SJSA1 (cell line): ENCODE measurements around the gene PTPRO. TPM values are rescaled to one million over a fixed set of nuclear protein-coding genes. Genes with fewer than 3 reads are reported as not detected.

ENCODE experiments used
- DNase-seq, 2 experiments: peaks; one replicate each; pipeline ENCODE4 v3.0.0-alpha.2; 2015 to 2020; ENCODE audit warnings: low spot score in 2 of 2, low read depth in 1 of 2
- H3K27ac ChIP-seq: fragments of 250-450 bp; sonication (Bioruptor Pico); 2 replicates; pipeline ENCODE4 v1.5.1; 2020; ENCODE audit warnings: mild to moderate bottlenecking, moderate library complexity
- H3K27me3 ChIP-seq: fragments of 250-450 bp; sonication (Bioruptor Pico); replicated peaks from 2 replicates; pipeline ENCODE4 v1.5.1; 2020; ENCODE audit warnings: mild to moderate bottlenecking, moderate library complexity
- H3K36me3 ChIP-seq: fragments of 250-450 bp; sonication (Bioruptor Pico); 2 replicates; pipeline ENCODE4 v1.5.1; 2020; ENCODE audit warnings: mild to moderate bottlenecking
- H3K4me1 ChIP-seq: fragments of 250-450 bp; sonication (Bioruptor Pico); replicated peaks from 2 replicates; pipeline ENCODE4 v1.6.1; 2021; ENCODE audit warnings: mild to moderate bottlenecking
- H3K4me3 ChIP-seq: fragments of 250-450 bp; sonication (Bioruptor Pico); 2 replicates; pipeline ENCODE4 v1.5.1; 2020; ENCODE audit warnings: mild to moderate bottlenecking
- H3K9me3 ChIP-seq: fragments of 250-450 bp; sonication (Bioruptor Pico); replicated peaks from 2 replicates; pipeline ENCODE4 v1.5.1; 2020; ENCODE audit warnings: mild to moderate bottlenecking
- total RNA-seq: library from RNA; depleted of rRNA; stranded (reverse); fragments of >200 nt; shearing (Covaris generic); gene quantifications from 2 replicates; pipeline ENCODE4 v1.2.3, GENCODE V29; 2014; rRNA removed

Gene PTPRO
- total RNA-seq, result 0.55 and 0.91 TPM in 2 replicates

DNA sequence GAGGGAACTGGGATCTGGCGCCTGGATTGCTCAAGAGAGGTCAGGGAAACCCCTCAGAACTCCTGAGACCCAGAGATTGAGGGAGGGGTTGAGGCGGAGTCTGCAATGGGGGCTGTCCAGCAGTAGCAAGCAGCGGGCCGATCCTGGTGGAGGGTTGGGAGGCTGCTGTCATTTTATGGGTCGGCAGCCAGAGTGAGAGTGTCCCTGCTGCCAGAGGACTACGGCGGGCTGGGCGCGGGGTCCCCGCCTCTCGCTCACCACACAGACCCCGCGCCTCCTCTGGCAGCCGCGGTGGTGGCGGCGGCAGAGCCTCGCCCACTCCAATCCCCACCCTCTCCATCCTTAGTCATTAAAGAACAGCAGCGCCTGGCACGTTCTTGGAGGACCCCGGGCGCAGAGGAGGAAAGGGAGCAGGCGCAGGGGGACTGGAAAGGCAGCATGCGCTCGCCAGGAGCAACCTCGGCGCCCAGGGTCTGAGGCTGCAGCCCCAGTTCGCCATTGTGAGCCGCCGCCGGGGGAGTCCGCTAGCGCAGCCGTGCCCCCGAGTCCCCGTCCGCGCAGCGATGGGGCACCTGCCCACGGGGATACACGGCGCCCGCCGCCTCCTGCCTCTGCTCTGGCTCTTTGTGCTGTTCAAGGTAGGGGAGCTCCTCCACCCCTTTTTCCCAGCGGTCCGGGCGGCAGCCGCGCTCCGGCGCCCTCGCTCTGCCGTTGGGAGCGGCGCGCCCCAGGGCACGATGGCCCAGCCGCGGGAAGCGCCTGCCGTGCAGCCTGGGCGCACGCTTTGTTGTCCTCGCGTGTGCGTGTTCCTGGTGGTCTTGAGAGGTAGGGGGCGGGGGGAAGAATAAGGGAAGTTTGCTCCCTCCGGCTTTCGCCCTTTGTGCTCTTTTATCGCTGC lies at the start of gene PTPRO:
Gene PTPRO (plus strand): TSS at position 345 of the 898 bp plus-strand sequence.
- H3K27ac ChIP-seq, result no peak within 1 kb of the TSS
- peaks cover 5% of the 10 kb centered on the region; the same call in 1 of the 2 replicates for H3K4me1 ChIP-seq
- peak within 1 kb of the TSS; percentile 16 for H3K4me3 ChIP-seq
- peak in 1 of 2 experiments; percentile 11 for DNase-seq
- H3K36me3 ChIP-seq, result no peaks in the 10 kb centered on the region
- H3K27me3 ChIP-seq, result peaks cover 39% of the 10 kb centered on the region
- H3K9me3 ChIP-seq, result no peaks in the 10 kb centered on the region

DNA sequence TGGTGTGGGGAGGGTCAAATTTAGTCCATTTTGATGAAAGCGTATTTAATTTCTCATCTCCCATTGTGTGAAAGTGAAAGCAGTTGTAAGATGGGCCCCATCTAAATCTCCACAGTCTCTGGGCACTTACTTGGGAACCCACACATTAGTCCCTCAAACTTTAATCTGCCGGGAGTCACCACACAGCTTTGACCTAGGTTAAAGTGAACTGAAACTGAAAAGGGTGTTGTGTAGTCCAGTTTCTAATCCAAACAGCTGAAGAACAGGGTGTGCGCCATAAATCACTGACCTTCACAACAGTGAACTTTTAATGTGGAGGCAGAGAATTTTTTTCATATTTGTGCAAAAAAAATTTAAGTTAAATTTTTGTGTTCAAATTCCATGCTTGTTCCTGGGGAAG lies 48.4 kb upstream of the PTPRO start:
- Histone ChIP-seq H3K27ac (no peak overlapping the region), H3K9me3 (no peaks in the 10 kb centered on the region), H3K27me3 (no peaks in the 10 kb centered on the region), H3K36me3 (no peaks in the 10 kb centered on the region), H3K4me1 (no peaks in the 10 kb centered on the region), H3K4me3 (no peak overlapping the region)
- DNase-seq, result no peak

DNA sequence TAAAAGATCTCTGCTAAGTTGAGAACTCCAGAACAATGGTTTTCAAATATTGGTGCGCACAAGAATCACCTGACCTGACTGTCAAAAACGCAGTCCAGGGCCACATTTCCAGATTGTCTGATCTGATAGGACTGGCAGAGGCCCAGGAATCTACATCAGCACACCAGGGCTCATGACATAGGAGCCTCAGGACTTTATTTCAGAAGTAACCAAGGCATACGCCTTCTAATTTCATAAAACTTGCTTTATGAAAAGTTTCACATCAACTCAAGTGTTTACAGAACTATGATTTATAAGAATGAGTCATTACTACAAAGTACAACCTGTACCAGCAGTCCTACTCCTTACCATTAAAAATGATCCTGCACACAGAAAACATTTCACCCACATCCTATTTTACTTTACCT lies 47.7 kb upstream of the PTPRO start:
- H3K27ac ChIP-seq, result no peak overlapping the region
- H3K4me3 ChIP-seq, result no peak overlapping the region
- no peaks in the 10 kb centered on the region for H3K9me3 ChIP-seq
- H3K4me1 ChIP-seq, result no peaks in the 10 kb centered on the region
- no peak for DNase-seq
- H3K27me3 ChIP-seq, result no peaks in the 10 kb centered on the region
- no peaks in the 10 kb centered on the region for H3K36me3 ChIP-seq

DNA sequence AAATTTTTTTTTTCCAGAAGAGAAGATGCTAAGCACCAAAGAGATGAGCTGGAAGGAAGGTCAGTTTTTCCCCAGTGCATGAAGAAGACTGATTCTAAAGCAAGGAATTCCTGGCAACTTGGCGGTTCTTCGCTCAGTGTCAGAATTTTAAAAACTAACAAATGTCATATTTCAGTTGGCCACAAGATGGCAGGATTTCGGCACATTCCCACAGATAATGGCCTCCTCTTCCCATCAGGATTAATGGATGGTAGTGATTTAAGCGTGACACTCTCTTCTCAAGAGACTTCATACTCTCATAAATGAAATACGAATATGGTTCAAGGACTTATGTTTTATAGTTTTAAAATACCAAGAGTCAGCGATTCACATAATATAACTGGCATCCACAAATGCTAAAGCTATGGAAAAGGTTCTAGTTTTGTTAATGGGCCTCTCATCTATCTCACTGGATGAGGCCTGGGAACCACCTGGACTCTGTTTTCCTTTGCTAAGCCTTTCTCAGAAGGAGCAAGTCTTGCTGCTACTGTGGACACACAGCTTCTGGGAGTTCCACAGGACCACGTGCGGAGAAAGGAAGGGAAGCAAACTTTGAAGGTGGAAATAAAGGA lies 46.1 kb upstream of the PTPRO start:
- H3K27ac ChIP-seq, result no peak overlapping the region
- H3K4me1 ChIP-seq, result no peaks in the 10 kb centered on the region
- no peaks in the 10 kb centered on the region for H3K27me3 ChIP-seq
- H3K4me3 ChIP-seq, result no peak overlapping the region
- H3K36me3 ChIP-seq, result no peaks in the 10 kb centered on the region
- DNase-seq, result peak in 1 of 2 experiments; percentile 29
- H3K9me3 ChIP-seq, result no peaks in the 10 kb centered on the region

DNA sequence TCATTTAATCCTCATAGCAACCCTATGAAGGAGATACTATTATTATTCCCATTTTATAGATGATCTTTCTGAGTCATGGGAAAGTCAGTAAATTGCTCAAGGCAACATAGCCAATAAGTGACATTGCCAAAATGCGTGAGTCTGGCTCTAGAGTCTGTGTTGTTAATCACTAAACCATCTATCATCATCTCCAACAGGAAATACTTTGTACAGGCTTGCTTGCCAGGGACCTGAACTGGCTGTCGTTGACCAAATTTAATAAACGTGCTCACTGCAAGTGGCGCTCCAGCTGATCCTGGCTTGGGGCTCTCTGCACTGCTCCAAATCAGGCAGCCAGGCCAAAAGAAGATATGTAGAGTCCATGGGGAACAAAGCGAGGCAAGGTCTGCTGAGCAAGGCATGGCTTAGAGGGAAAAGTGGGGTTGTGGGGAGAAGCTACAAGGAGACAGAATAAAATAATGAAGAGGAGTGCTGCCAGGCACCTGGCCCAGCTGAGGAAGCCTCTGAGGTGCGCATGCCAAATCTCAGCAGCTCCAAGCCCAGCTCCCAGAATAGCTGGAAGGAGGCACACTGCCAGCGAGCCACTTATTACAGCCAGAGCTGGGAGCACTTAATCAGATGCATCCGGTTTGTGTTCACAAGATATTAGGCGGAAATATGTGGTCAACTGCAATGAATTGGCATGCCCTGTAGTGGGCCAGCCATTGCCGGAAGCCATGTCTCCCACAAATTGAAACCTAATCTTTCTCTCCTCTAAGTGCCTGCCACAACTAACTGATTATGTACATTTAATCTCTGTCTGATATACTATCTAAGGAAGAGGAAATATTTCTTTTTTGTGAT lies 43.3 kb upstream of the PTPRO start:
- Histone ChIP-seq H3K4me3 (no peak overlapping the region), H3K27ac (no peak overlapping the region), H3K4me1 (no peaks in the 10 kb centered on the region), H3K27me3 (no peaks in the 10 kb centered on the region), H3K36me3 (no peaks in the 10 kb centered on the region), H3K9me3 (no peaks in the 10 kb centered on the region)
- DNase-seq, result no peak

DNA sequence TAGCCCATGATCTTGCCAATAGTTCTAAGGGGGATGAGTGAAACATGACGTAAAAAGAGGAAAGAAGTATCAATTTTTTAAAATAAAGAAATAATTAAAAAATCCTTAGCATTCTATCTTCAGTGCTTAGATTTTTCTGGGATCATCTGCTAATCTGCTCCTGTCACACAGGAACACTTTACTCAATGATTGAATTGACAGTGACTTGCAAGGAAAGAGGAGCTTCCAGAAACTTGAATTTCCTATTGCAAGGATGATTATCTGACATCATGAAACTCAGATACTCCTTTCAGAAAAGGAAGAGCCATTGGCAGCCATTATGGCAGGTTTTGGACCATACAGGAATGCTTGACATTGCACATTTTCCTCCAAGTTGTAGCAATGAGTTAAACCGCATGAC lies 41.4 kb upstream of the PTPRO start:
- Histone ChIP-seq H3K27ac (no peak overlapping the region), H3K36me3 (no peaks in the 10 kb centered on the region), H3K4me1 (no peaks in the 10 kb centered on the region), H3K9me3 (no peaks in the 10 kb centered on the region), H3K4me3 (no peak overlapping the region), H3K27me3 (no peaks in the 10 kb centered on the region)
- no peak for DNase-seq

DNA sequence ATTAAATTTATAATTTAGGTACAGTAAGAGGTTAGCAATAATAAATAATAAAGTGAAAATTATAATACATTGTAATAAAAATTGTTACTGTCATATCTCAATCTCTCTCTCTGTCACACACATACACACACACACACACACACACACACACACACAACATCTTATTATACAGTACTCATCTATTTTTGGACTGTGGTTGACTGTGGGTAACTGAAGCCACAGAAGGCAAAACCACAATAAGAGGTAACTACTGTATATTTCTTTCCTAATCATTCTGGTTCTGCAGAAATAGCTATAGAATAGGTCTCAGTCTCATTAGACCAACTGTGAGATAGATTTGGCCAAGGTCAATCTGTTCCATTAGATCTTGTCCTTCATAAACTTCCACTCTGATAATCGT lies 33.1 kb upstream of the PTPRO start:
- Histone ChIP-seq H3K36me3 (no peaks in the 10 kb centered on the region), H3K27ac (no peak overlapping the region), H3K4me1 (no peaks in the 10 kb centered on the region), H3K9me3 (no peaks in the 10 kb centered on the region; the same call in 1 of the 2 replicates), H3K4me3 (no peak overlapping the region), H3K27me3 (no peaks in the 10 kb centered on the region)
- DNase-seq, result no peak

DNA sequence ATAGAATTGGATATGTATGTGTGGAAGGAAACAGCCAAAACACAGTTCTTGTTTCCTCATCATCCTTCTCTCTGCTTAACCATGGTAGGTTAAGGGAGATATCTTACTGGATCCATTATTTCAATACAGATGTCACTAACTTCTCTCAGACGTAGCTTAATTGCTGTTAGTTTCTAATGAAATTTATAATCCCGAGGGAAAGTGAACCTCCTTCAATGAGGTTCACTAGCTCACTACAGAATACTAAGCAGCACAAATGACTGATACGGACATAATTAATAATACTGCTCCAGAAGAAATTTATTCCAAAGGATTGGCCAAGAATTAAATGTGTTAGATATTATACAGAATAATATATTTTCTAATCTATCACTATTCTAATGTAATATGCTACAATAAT lies 28.6 kb upstream of the PTPRO start:
- H3K9me3 ChIP-seq, result no peaks in the 10 kb centered on the region; the same call in 1 of the 2 replicates
- no peaks in the 10 kb centered on the region for H3K4me1 ChIP-seq
- DNase-seq, result no peak
- H3K27ac ChIP-seq, result no peak overlapping the region
- H3K36me3 ChIP-seq, result no peaks in the 10 kb centered on the region
- no peak overlapping the region for H3K4me3 ChIP-seq
- no peaks in the 10 kb centered on the region for H3K27me3 ChIP-seq

DNA sequence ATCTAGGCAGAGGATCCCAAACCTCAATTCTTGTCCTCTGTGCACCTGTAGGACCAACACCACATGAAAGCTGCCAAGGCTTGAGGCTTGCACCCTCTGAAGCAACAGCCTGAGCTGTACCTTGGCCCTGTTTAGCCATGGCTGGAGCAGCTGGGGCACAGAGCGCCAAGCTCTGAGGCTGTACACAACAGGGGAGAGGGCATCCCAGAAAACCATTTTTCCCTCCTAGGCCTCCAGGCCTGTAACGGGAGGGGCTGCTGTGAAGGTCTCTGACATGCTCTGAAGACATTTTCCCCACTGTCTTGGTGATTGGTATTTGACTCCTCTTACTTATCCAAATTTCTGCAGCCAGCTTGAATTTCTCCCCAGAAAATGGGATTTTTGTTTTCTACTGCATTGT lies 22.4 kb upstream of the PTPRO start:
- Histone ChIP-seq H3K4me1 (no peaks in the 10 kb centered on the region), H3K9me3 (no peaks in the 10 kb centered on the region), H3K36me3 (no peaks in the 10 kb centered on the region), H3K27ac (no peak overlapping the region), H3K27me3 (no peaks in the 10 kb centered on the region), H3K4me3 (no peak overlapping the region)
- no peak for DNase-seq

DNA sequence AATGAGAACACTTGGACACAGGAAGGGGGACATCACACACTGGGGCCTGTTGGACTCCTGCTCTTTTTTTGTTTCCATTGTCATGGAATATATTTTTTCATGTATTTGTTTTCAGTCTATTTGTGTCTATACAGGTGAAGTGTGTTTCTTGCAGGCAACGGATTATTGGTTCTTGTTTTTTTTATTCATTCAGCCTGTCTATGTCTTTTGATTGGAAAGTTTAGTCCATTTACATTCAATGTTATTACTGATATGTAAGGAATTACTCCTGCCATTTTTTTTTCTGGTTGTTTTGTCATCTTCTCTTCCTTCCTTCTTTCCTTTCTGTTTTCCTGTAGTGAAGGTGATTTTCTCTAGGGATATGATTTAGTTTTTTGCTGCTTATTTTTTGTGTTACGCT lies 18.0 kb upstream of the PTPRO start:
- no peak overlapping the region for H3K27ac ChIP-seq
- no peaks in the 10 kb centered on the region for H3K27me3 ChIP-seq
- no peaks in the 10 kb centered on the region for H3K36me3 ChIP-seq
- DNase-seq, result no peak
- no peaks in the 10 kb centered on the region for H3K4me1 ChIP-seq
- no peaks in the 10 kb centered on the region for H3K9me3 ChIP-seq
- H3K4me3 ChIP-seq, result no peak overlapping the region

DNA sequence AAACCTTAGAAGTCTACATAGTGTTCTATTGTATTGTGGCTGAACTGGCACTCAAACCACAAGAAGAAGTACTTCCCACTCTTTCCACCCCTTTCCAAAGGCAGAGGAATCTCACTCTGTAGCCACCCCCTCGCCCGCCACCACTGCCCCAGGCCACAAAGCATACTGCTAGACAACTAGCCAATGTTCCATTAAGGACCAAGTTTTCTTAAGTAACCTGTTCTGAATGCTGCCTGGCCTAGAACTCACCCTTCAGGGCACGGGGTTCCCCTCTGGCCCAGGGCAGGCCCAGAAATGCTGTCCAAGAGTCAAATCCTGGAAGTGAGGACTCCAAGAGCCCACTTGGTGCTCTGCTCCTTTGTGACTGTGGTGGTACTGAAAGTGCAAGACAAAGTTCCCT lies 15.7 kb upstream of the PTPRO start:
- H3K4me3 ChIP-seq, result no peak overlapping the region
- no peaks in the 10 kb centered on the region for H3K36me3 ChIP-seq
- no peaks in the 10 kb centered on the region for H3K4me1 ChIP-seq
- no peak overlapping the region for H3K27ac ChIP-seq
- H3K9me3 ChIP-seq, result no peaks in the 10 kb centered on the region
- no peaks in the 10 kb centered on the region for H3K27me3 ChIP-seq
- DNase-seq, result no peak

DNA sequence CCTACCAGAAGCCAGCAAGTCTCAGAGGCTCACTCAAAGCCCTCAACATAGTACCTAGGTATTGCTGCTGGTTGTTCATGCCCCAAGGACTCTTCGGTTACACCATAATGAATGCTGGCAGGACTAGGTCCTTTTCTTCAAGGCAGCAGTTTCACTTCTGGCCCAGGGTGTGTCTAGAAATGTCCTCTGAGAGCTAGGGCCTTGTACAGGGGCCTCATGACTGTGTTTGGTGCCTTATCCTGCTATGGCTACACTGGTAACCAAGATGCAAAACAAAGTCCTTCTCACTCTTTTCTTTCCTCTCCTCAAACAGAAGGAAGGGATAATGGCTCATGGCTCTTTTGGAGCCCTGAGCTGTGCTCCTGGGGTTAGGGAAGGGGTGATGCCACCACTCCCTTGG lies 15.2 kb upstream of the PTPRO start:
- Histone ChIP-seq H3K27ac (no peak overlapping the region), H3K36me3 (no peaks in the 10 kb centered on the region), H3K27me3 (no peaks in the 10 kb centered on the region), H3K4me3 (no peak overlapping the region), H3K9me3 (no peaks in the 10 kb centered on the region), H3K4me1 (no peaks in the 10 kb centered on the region)
- DNase-seq, result no peak

DNA sequence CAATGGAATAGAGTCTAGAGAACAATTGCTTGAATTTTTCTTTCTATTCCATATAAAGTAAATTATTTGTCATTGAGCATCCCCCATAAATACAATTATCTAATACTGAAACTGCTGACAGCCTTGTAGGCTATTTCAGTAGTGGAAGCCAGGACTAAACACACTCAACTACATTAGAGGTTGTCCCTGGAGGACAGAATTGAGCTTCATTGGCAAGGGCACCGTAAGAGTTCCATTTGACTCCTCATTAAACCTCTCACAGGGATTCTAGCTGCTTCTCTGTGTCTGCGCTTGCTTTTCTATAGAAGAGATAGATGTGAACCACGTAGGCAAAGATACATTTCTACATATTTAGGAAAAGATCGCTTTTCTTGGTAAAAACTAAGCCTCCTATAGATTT lies 3.5 kb upstream of the PTPRO start:
- Histone ChIP-seq H3K27me3 (peaks cover 27% of the 10 kb centered on the region), H3K9me3 (no peaks in the 10 kb centered on the region), H3K4me1 (peaks cover 5% of the 10 kb centered on the region; the same call in 1 of the 2 replicates), H3K4me3 (no peak overlapping the region), H3K27ac (no peak overlapping the region), H3K36me3 (no peaks in the 10 kb centered on the region)
- DNase-seq, result no peak

DNA sequence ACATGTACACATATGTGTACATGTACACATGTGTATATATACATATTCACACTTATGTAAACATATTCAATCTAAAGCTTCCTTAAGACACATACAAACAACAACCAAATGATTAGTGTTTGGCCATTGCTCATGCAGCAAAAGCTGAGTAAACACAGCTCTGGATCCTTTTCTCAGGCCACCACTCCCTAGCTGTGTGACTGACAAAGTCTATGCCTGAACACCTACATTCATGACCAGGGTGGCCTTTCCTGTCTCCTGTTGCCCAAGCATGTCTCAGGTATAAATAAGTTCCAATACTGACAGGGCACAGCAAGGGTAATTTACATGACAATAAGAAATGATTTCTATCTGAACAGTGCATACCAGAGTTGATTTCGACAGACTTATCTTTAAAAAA lies 1.4 kb upstream of the PTPRO start:
- H3K9me3 ChIP-seq, result no peaks in the 10 kb centered on the region

More for the DNA sequence above, 1.4 kb upstream of the PTPRO start:
- H3K27ac ChIP-seq, result no peak overlapping the region
- H3K27me3 ChIP-seq, result peaks cover 36% of the 10 kb centered on the region
- no peaks in the 10 kb centered on the region for H3K36me3 ChIP-seq
- peaks cover 5% of the 10 kb centered on the region; the same call in 1 of the 2 replicates for H3K4me1 ChIP-seq
- no peak for DNase-seq
- H3K4me3 ChIP-seq, result no peak overlapping the region
